T-helper 1 cell treated with Interleukin-12 subunit alpha and Interleukin-12 subunit beta and Interleukin-4 antibody, amounts not matched to agents 30 ng/mL and 1 ng/mL, for 36 hours (primary cell): ENCODE results near the gene LHFPL6. TPM values are rescaled to one million over a fixed set of nuclear protein-coding genes. Genes with fewer than 3 reads are reported as not detected.

Source experiments
- intact Hi-C: fragments of 100-400 bp; cut with micrococcal nuclease; formaldehyde crosslinking; loops from one replicate; pipeline ENCODE4 v1.15.1; 2024
- total RNA-seq: library from RNA; stranded (reverse); gene quantifications from 2 replicates; pipeline ENCODE4 v1.2.3, GENCODE V29; 2022

Gene LHFPL6
- total RNA-seq, 1 donor from 2014 or later: 1.2 TPM

GRCh38 chr13:39521701-39522100, 81.3 kb downstream of the LHFPL6 start:
- intact Hi-C loops: no loop called here

GRCh38 chr13:39516096-39516495, 86.9 kb downstream of the LHFPL6 start:
- intact Hi-C loops: no loop called here

- intact Hi-C loops: no loop called here
These were observed 87.7 kb downstream of the LHFPL6 start for GRCh38 chr13:39515224-39515714.

- intact Hi-C loops: no loop called here
These were observed 90.3 kb downstream of the LHFPL6 start for GRCh38 chr13:39512687-39513086.

- intact Hi-C loops: no loop called here
These were observed 92.7 kb downstream of the LHFPL6 start for GRCh38 chr13:39510316-39510695.

GRCh38 chr13:39509616-39510315, 93.2 kb downstream of the LHFPL6 start:
- intact Hi-C loops: no loop called here

GRCh38 chr13:39506559-39507390, 96.2 kb downstream of the LHFPL6 start:
- intact Hi-C loops: no loop called here

- intact Hi-C loops: no loop called here
These were observed 97.8 kb downstream of the LHFPL6 start for GRCh38 chr13:39505151-39505550.

GRCh38 chr13:39503048-39503447, 99.9 kb downstream of the LHFPL6 start:
- intact Hi-C loops: no loop called here

- intact Hi-C loops: no loop called here
These were observed 101.2 kb downstream of the LHFPL6 start for GRCh38 chr13:39501702-39502324.

- intact Hi-C loops: no loop called here
These were observed 103.4 kb downstream of the LHFPL6 start for GRCh38 chr13:39499604-39500003.

- intact Hi-C loops: no loop called here
These were observed 104.4 kb downstream of the LHFPL6 start for GRCh38 chr13:39498471-39499114.

GRCh38 chr13:39496506-39496905, 106.5 kb downstream of the LHFPL6 start:
- intact Hi-C loops: no loop called here

GRCh38 chr13:39494633-39495032, 108.4 kb downstream of the LHFPL6 start:
- intact Hi-C loops: no loop called here

GRCh38 chr13:39494006-39494405, 109.0 kb downstream of the LHFPL6 start:
- intact Hi-C loops: no loop called here

- intact Hi-C loops: no loop called here
These were observed 112.9 kb downstream of the LHFPL6 start for GRCh38 chr13:39490136-39490535.

- intact Hi-C loops: no loop called here
These were observed 116.2 kb downstream of the LHFPL6 start for GRCh38 chr13:39486758-39487157.

GRCh38 chr13:39485314-39485700, 117.7 kb downstream of the LHFPL6 start:
- intact Hi-C loops: no loop called here

- intact Hi-C loops: no loop called here
These were observed 118.3 kb downstream of the LHFPL6 start for GRCh38 chr13:39484506-39485313.

- intact Hi-C loops: no loop called here
These were observed 119.7 kb downstream of the LHFPL6 start for GRCh38 chr13:39483326-39483725.

- intact Hi-C loops: no loop called here
These were observed 121.5 kb downstream of the LHFPL6 start for GRCh38 chr13:39481491-39481890.
